Kidney epithelial cell (primary cell): ENCODE results near the gene LARGE1. TPM values are rescaled to one million over a fixed set of nuclear protein-coding genes. Genes with fewer than 3 reads are reported as not detected.

Source experiments
- DNase-seq: peaks from one replicate; pipeline ENCODE4 v3.0.0-alpha.2; 2010; ENCODE audit warnings: low read depth
- H3K27me3 ChIP-seq: 2 replicates; pipeline ENCODE4 v1.6.0; 2011; ENCODE audit warnings: low read length; ENCODE audit not compliant: control insufficient read depth, insufficient read depth
- H3K36me3 ChIP-seq: 2 replicates; pipeline ENCODE4 v1.5.1; 2011; ENCODE audit warnings: low read length; ENCODE audit not compliant: control insufficient read depth, insufficient read depth
- H3K4me3 ChIP-seq: 2 replicates; pipeline ENCODE4 v1.5.1; 2011; ENCODE audit warnings: low read depth, mild to moderate bottlenecking, control low read depth, low read length
- CTCF ChIP-seq: IDR thresholded peaks from 2 replicates; pipeline ENCODE4 v1.5.1; 2011; ENCODE audit warnings: mild to moderate bottlenecking, moderate library complexity, low read length, control low read depth, inconsistent platforms; ENCODE audit not compliant: insufficient read depth, poor library complexity, severe bottlenecking
- total RNA-seq: library from RNA; depleted of rRNA; stranded (reverse); fragments of >200 nt; gene quantifications from 2 replicates; pipeline ENCODE4 v1.2.3, GENCODE V29; 2015

LARGE1 gene
- total RNA-seq, 1 donor from 2014 or later: 17.8 TPM

- Histone ChIP-seq H3K36me3 (no peaks in the 10 kb centered on the region), H3K27me3 (no peaks in the 10 kb centered on the region), H3K4me3 (no peak overlapping the region)
- DNase-seq: no peak
- no peak for TF ChIP-seq CTCF
These were observed 53.8 kb downstream of the LARGE1 start for GRCh38 chr22:33866511-33866910.

- Histone ChIP-seq H3K27me3 (no peaks in the 10 kb centered on the region), H3K4me3 (no peak overlapping the region), H3K36me3 (no peaks in the 10 kb centered on the region)
- no peak for TF ChIP-seq CTCF
- no peak for DNase-seq
These were observed 54.3 kb downstream of the LARGE1 start for GRCh38 chr22:33865996-33866395.

- TF ChIP-seq CTCF: no peak
- H3K27me3 ChIP-seq: no peaks in the 10 kb centered on the region
- no peak for DNase-seq
- no peak overlapping the region for H3K4me3 ChIP-seq
- no peaks in the 10 kb centered on the region for H3K36me3 ChIP-seq
These were observed 55.0 kb downstream of the LARGE1 start for GRCh38 chr22:33865248-33865647.

GRCh38 chr22:33864723-33865130, 55.5 kb downstream of the LARGE1 start:
- TF ChIP-seq CTCF: no peak
- no peak for DNase-seq
- Histone ChIP-seq H3K4me3 (no peak overlapping the region), H3K27me3 (no peaks in the 10 kb centered on the region), H3K36me3 (no peaks in the 10 kb centered on the region)

GRCh38 chr22:33861216-33861875, 58.9 kb downstream of the LARGE1 start:
- no peaks in the 10 kb centered on the region for H3K27me3 ChIP-seq
- DNase-seq: no peak

More at GRCh38 chr22:33861216-33861875, 58.9 kb downstream of the LARGE1 start:
- H3K36me3 ChIP-seq: no peaks in the 10 kb centered on the region
- TF ChIP-seq CTCF: no peak
- no peak overlapping the region for H3K4me3 ChIP-seq
